Stimulated activated CD4-positive, alpha-beta T cell treated with anti-CD3 and anti-CD28 coated beads, Interleukin-15, amount 100 ng/mL, for 1 hour (primary cell): Measurements from ENCODE around the gene GPR85.
"Not testable (repeated sequence)": the region's sequence is repeated elsewhere in the genome, so short reads cannot be mapped to it uniquely, and the experiment has no call there.

Experiments used
- DNase-seq, 2 donors: peaks; one replicate each; pipeline ENCODE4 v3.0.0-alpha.2; 2020; ENCODE audit warnings: low read depth in 1 of 2, low spot score in 1 of 2

The GPR85 gene

DNA sequence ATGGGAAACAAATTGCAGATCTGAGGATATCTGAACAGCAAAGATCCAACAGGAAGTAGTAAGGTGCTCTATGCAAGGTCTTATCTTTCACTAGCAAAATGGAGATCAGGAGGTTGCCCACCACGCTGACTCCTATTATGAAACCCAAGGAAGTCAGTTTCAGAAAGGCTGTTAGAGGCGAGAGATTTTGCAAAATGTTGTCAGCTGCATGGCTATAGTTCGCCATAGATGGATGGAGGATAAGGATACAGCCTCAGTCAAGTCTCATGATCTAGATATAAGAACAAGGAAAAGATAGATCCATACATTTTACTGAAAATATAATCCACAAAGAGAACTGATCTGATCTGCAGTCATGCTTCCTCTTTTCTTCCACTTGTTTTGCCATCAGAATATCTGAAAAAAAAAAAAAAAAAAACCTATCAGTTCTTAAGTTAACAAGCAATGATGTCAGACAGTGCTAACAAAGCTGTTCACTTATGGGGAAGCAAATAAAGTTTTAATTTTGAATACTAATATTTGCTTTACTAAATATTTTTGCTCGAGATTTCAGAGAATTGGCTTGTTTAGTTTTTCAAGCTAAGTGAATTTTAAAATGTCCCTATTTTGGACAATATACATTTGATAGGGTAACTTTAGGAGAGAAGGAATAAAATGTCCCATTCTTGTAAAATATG, 2.0 kb downstream of the GPR85 start:
- no peak for DNase-seq

DNA sequence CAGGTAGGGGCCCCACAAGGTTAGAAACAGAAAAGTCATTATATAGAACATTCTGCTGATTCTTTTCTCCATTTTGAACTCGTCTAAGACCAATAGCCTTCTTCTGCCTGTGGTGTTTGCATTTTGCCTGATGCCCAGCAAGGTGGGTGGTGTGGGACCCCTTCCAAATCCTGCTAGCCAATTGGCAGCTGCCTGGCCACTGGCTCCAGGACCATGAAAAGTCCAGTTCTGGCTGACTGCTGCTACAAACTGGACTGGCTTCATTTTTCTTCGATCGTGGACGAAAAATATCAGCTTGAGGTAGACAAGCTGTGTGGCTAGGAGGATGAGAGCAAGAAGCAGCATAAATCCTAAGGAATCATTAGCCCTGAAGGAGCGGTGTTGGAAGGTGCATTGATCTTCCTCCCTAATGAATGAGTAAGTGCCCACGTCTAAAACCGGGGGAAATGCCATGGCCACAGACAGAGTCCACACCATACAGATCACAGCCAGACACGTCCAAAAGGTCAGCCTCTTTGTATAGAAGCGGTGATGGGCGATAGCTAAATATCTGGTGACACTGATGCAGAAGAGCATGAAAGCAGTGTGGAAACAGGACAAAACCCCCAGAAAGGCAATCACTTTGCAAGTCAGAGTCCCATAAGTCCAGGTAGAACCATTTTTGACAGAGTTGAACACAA, 2.7 kb downstream of the GPR85 start:
- no peak for DNase-seq

DNA sequence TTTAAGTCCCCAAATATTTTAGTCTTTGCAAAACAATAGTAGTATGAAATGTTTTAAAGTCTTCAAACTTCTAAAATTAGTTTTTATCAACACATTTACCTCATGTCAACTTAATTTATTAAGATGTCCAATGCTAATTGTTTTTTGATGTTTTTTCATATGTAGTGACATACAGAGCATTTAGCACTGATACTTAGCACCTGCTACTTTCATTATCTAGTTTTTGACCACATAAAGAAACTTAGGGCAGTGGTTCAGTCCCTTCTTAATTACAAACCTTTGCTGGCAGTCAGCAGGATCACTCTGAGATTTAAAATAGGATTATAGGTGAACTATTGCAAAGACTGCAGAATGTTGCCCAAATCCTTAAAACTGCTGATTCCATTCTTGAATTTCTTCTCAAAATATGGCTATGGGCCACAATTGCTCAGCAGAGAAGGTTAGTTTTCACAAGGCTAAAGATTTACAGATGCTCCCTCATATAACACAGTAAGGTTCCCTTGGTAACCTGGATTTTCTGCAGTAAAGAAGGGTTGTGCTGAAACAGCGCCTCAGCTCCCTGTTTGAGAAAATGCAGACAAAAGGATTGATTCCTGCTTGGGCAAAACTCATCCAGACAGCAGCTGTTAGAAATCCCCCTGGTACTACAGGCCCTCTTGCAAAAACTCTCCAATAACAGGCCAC, 3.4 kb downstream of the GPR85 start:
- DNase-seq: no peak

DNA sequence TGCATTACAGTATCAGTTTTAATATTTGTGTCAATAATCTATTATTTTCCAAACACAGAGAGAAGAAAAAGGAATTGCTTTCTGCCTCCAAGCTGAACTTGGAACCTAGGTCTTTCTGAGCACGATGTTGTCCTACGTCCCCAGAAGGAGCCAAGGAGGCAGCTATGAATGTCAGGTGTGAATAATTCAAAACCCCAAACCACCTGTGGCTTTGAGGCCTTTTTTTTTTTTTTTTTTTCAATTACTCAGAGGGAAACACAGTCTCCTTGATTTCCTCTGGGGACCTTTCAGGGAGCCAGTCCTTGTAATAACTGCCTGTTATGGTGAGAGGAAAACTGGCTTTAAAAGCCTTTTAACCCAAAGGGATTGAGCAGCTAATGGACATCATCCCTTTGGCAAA, 8.3 kb downstream of the GPR85 start:
- no peak for DNase-seq

DNA sequence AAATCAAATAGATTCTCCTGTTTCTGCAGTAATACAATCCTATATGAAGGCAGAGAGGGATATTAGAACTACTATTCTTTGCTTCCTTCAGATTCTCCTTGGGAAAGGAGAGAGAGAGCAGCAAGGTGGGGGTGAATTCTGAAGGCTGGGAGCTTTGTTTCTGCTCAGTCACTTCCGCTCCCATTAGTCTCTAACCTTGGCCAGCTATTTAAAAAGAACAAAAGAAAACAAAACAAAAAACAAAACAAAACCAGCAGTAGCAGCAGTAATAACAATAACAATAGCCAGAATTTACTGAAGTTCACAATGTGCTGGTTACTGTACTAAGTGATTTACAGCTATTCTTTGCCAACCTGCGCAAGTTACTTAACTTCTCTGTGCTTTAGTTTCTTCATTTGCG, 9.9 kb downstream of the GPR85 start:
- DNase-seq: no peak

DNA sequence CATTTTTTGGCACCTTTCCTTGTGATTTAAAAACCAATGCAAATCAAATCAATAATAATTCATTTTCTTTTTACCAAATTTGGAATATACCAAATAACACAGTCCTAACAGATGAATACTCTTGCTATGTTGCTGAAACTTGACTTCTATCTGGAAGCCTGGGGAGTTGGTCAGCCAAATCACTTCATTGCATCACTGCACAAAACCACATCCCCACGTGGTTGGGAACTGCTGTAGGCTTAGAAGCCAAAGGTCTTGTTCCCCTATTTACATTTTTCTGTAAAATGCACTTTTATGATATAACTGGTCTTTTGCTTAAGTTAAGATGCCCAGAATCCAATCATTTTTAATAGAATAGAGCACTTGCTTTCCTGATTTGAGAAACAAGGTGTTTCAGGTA, 15.2 kb downstream of the GPR85 start:
- DNase-seq: no peak

DNA sequence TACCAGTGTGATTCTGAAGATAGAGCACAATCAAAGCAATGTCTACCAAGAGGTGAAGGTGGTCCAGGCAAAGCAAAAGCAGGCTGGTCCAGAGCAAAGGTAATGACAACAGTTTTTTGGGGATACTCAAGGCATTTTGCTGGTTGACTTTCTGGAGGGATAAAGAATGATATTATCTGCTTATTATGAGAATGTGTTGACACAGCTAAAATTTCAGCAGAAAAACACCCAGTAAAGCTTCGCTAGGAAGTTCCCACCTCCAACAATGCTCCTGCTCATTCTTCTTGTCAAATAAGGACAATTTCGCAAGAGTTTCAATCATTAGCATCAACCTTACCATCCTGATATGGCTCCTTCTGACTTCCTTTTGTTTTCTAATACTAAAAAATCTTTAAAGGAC, 24.1 kb downstream of the GPR85 start:
- no peak for DNase-seq

DNA sequence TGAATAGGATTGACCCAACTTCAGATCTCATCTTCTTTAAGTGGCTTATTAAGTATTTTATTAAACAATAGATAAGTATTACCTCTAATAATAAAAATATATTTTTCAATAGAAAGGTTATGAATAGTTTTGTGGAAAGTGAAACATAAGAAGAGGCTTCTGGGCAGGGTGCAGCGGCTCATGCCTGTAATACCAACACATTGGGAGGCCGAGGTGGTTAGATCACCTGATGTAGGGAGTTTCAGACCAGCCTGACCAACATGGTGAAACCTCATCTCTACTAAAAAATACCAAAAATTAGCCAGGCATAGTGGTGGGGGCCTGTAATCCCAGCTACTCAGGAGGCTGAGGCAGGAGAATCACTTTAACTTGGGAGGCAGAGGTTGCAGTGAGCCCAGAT, 26.5 kb downstream of the GPR85 start:
- DNase-seq: no peak

DNA sequence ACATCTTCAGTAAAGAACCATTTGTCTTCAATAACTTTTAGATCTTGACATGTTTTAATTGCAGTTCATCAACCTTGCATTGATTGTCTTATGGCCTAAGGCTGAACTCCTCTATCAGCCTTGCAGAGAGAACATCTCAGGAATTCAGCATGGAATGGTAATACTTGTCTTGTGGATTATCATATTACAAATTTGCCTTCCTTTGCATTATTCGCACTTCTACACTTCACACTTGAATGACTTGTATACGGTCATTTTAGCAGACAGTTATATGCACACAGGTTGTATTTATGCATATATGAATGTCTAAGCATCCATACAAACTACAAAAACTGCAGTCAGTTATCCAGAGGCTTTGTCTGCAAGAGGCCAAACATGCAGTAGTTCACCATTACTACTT, 31.7 kb downstream of the GPR85 start:
- DNase-seq: no peak

DNA sequence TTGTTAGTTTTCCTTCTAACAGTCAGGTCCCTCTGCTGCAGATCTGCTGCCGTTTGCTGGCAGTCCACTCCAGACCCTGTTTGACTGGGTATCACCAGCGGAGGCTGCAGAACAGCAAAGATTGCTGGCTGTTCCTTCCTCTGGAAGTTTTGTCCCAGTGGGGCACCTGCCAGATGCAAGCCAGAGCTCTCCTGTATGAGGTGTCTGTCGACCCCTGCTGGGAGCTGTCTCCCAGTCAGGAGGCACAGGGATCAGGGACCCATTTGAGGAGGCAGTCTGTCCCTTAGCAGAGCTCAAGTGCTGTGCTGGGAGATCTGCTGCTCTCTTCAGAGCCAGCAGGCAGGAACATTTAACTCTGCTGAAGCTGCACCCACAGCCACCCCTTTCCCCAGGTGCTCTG, 32.4 kb downstream of the GPR85 start:
- not testable (repeated sequence) for DNase-seq

DNA sequence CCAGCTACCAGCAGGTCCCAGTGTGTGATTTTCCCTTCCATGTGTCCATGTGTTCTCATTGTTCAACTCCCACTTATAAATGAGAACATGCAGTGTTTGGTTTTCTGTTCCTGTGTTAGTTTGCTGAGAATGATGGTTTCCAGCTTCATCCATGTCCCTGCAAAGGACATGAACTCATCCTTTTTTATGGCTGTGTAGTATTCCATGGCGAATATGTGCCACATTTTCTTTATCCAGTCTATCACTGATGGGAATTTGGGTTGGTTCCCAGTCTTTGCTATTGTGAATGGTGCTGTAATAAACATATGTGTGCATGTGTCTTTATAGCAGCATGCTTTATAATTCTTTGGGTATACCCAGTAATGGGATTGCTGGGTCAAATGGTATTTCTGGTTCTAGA, 37.4 kb downstream of the GPR85 start:
- DNase-seq: not testable (repeated sequence)

DNA sequence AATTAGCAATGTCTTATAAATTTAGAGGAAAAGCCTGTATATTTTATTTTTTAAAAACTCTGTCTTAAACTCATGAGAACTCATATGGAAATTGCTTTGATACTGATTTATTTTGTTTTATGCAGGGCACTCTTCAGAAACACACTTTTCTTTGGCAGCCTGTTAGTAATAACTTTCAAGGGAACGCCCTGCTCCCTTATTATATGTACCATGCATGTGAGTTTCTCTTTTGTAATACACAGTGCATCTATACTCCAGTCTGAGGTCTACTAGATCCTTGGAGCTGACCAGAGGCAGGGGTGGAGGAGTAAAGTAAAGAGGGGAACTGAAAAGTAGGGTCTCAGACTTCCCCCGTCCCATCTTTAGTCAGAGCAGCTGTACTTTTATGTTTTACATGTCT, 40.2 kb downstream of the GPR85 start:
- no peak for DNase-seq

DNA sequence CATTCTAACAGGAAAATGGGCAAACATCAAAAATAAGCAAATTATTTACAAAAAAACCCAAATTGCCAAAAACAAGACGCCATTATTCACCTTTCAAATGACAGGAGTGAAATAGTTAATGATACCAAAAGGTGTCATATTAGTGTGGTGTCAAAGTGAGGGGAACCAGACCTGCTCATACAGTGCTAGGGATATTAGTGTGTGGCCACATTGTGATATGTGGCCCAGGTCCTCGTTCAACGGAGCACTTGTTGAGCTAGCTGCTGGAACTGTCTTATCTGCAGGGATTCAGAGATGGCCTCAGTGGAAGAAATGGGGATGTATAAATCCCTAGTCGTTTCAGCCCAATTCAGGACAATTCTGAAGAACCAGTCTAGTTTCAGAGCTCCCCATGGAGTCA, 41.2 kb downstream of the GPR85 start:
- no peak for DNase-seq

DNA sequence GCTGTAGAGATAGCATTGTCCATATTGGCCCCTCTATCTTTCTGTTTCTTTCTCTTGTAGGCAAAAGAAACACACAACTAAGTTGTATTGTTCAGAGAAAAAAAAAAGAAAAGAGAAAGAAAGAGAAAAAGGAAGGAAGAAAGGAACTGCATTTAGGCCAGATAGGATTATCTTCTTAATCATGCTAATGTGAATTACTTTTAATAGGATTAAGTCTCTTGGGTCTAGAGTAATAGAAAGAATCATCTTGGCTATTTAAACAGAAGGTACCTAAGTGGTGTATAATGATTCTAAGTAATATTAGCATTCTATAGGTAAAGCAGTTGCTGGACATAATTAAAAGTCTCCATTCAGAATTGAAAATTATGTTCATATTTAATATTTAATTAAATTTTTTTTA, 42.2 kb downstream of the GPR85 start:
- DNase-seq: no peak

DNA sequence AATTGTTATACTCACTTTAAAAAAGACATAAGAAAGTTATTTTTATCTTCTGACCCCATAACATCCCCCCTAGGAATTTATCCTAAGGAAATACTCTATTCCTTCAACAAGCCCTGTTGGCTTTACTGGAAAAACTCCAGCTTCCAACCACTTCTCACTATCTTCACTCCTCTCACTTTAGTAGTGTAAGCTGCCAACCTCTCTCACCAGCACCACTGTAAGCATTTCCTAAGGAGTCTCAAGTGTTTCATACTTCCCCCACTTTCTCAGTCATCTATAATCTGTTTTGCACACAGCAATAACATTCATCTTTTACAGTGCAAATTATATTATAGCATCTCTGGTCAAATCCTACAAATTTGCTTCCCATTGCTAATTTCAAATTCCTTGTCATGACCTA, 45.8 kb downstream of the GPR85 start:
- no peak for DNase-seq

DNA sequence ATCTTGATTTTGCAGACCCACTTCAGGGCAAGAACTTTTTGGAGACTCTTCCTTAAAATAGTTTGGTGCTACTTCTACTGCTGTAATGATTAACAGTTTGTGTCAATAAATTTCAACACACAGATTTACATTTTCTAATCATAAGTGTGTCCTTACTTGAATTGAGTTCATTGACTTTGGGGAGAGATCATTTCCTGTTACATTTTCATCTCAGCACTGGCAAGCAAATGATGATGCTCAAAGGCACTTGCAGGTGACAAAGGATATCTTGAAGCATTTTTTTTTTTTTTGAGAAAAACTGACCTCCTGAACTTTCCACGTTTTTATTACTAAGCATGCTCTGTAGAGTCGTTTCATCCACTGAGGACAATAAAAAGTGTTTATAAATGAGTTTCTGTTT, 52.7 kb downstream of the GPR85 start:
- no peak for DNase-seq
